Activated naive CD8-positive, alpha-beta T cell treated with anti-CD3 and anti-CD28 coated beads for 36 hours (primary cell): Measurements from ENCODE around the gene OCA2. TPM values are rescaled to one million over a fixed set of nuclear protein-coding genes. Genes with fewer than 3 reads are reported as not detected.

Experiments used
- DNase-seq: peaks from one replicate; pipeline ENCODE4 v3.0.0; 2021
- H3K27ac Mint-ChIP-seq: one replicate; pipeline ENCODE4 v1.8.0; 2022; ENCODE audit warnings: mild to moderate bottlenecking, moderate library complexity, mixed read lengths
- H3K27me3 Mint-ChIP-seq: one replicate; pipeline ENCODE4 v1.8.0; 2022; ENCODE audit warnings: mild to moderate bottlenecking, mixed read lengths
- H3K36me3 Mint-ChIP-seq: one replicate; pipeline ENCODE4 v1.8.0; 2021; ENCODE audit warnings: mild to moderate bottlenecking, mixed read lengths
- H3K4me1 Mint-ChIP-seq: one replicate; pipeline ENCODE4 v1.8.0; 2021; ENCODE audit warnings: mixed read lengths
- H3K4me3 Mint-ChIP-seq: one replicate; pipeline ENCODE4 v1.8.0; 2022; ENCODE audit warnings: mild to moderate bottlenecking, moderate library complexity, mixed read lengths
- H3K9me3 Mint-ChIP-seq: one replicate; pipeline ENCODE4 v1.8.0; 2022; ENCODE audit warnings: mixed read lengths
- total RNA-seq, 2 experiments: library from RNA; stranded (reverse); gene quantifications; one replicate each; pipeline ENCODE4 v1.2.3, GENCODE V29; 2021

Gene OCA2
- total RNA-seq, 2 experiments from 2014 or later = not detected

GRCh38 chr15:27833974-27834373 lies 265.1 kb downstream of the OCA2 start:
- Mint-ChIP-seq H3K27me3 (peaks cover 14% of the 10 kb centered on the region), H3K27ac (no peak overlapping the region), H3K4me3 (no peak overlapping the region)

GRCh38 chr15:27833178-27833577 lies 265.9 kb downstream of the OCA2 start:
- H3K27ac Mint-ChIP-seq = no peak overlapping the region
- H3K9me3 Mint-ChIP-seq = no peaks in the 10 kb centered on the region
- no peak overlapping the region for H3K4me3 Mint-ChIP-seq
- peaks cover 11% of the 10 kb centered on the region for H3K27me3 Mint-ChIP-seq
- H3K36me3 Mint-ChIP-seq = no peaks in the 10 kb centered on the region
- no peaks in the 10 kb centered on the region for H3K4me1 Mint-ChIP-seq
- no peak for DNase-seq

More at GRCh38 chr15:27833974-27834373, 265.1 kb downstream of the OCA2 start:
- no peak for DNase-seq
- Mint-ChIP-seq H3K9me3 (no peaks in the 10 kb centered on the region), H3K36me3 (no peaks in the 10 kb centered on the region), H3K4me1 (no peaks in the 10 kb centered on the region)

GRCh38 chr15:27832237-27832596 lies 266.9 kb downstream of the OCA2 start:
- H3K27me3 Mint-ChIP-seq = peaks cover 4% of the 10 kb centered on the region
- H3K9me3 Mint-ChIP-seq = no peaks in the 10 kb centered on the region
- H3K4me1 Mint-ChIP-seq = no peaks in the 10 kb centered on the region
- no peak overlapping the region for H3K4me3 Mint-ChIP-seq
- no peak overlapping the region for H3K27ac Mint-ChIP-seq
- no peaks in the 10 kb centered on the region for H3K36me3 Mint-ChIP-seq
- no peak for DNase-seq

GRCh38 chr15:27831384-27832236 lies 267.5 kb downstream of the OCA2 start:
- DNase-seq = no peak
- no peaks in the 10 kb centered on the region for H3K4me1 Mint-ChIP-seq
- H3K27me3 Mint-ChIP-seq = no peaks in the 10 kb centered on the region
- no peak overlapping the region for H3K4me3 Mint-ChIP-seq
- H3K36me3 Mint-ChIP-seq = no peaks in the 10 kb centered on the region
- no peak overlapping the region for H3K27ac Mint-ChIP-seq
- H3K9me3 Mint-ChIP-seq = no peaks in the 10 kb centered on the region

GRCh38 chr15:27828746-27829145 lies 270.4 kb downstream of the OCA2 start:
- Mint-ChIP-seq H3K36me3 (no peaks in the 10 kb centered on the region), H3K4me3 (no peak overlapping the region), H3K9me3 (no peaks in the 10 kb centered on the region), H3K27me3 (no peaks in the 10 kb centered on the region), H3K27ac (no peak overlapping the region), H3K4me1 (no peaks in the 10 kb centered on the region)
- DNase-seq = no peak

- Mint-ChIP-seq H3K36me3 (no peaks in the 10 kb centered on the region), H3K4me3 (no peak overlapping the region), H3K9me3 (no peaks in the 10 kb centered on the region), H3K4me1 (no peaks in the 10 kb centered on the region), H3K27ac (no peak overlapping the region), H3K27me3 (no peaks in the 10 kb centered on the region)
- no peak for DNase-seq
These were observed 272.0 kb downstream of the OCA2 start for GRCh38 chr15:27826902-27827714.

GRCh38 chr15:27826411-27826810 lies 272.7 kb downstream of the OCA2 start:
- Mint-ChIP-seq H3K4me1 (no peaks in the 10 kb centered on the region), H3K4me3 (no peak overlapping the region), H3K27me3 (no peaks in the 10 kb centered on the region), H3K9me3 (no peaks in the 10 kb centered on the region), H3K36me3 (no peaks in the 10 kb centered on the region), H3K27ac (no peak overlapping the region)
- DNase-seq = no peak

GRCh38 chr15:27824841-27825422 lies 274.2 kb downstream of the OCA2 start:
- Mint-ChIP-seq H3K27me3 (no peaks in the 10 kb centered on the region), H3K27ac (no peak overlapping the region), H3K4me1 (no peaks in the 10 kb centered on the region), H3K36me3 (no peaks in the 10 kb centered on the region), H3K9me3 (no peaks in the 10 kb centered on the region), H3K4me3 (no peak overlapping the region)
- DNase-seq = no peak

GRCh38 chr15:27821273-27821672 lies 277.8 kb downstream of the OCA2 start:
- Mint-ChIP-seq H3K27ac (no peak overlapping the region), H3K36me3 (no peaks in the 10 kb centered on the region), H3K27me3 (no peaks in the 10 kb centered on the region), H3K9me3 (peaks cover 7% of the 10 kb centered on the region), H3K4me1 (no peaks in the 10 kb centered on the region), H3K4me3 (no peak overlapping the region)
- DNase-seq = no peak

GRCh38 chr15:27820722-27821121 lies 278.4 kb downstream of the OCA2 start:
- DNase-seq = no peak
- Mint-ChIP-seq H3K4me1 (no peaks in the 10 kb centered on the region), H3K27me3 (no peaks in the 10 kb centered on the region), H3K4me3 (no peak overlapping the region), H3K9me3 (peaks cover 7% of the 10 kb centered on the region), H3K36me3 (no peaks in the 10 kb centered on the region), H3K27ac (no peak overlapping the region)

GRCh38 chr15:27820232-27820631 lies 278.9 kb downstream of the OCA2 start:
- Mint-ChIP-seq H3K4me1 (no peaks in the 10 kb centered on the region), H3K9me3 (peaks cover 7% of the 10 kb centered on the region), H3K4me3 (no peak overlapping the region), H3K36me3 (no peaks in the 10 kb centered on the region), H3K27ac (no peak overlapping the region), H3K27me3 (no peaks in the 10 kb centered on the region)
- DNase-seq = no peak

GRCh38 chr15:27817258-27817657 lies 281.9 kb downstream of the OCA2 start:
- Mint-ChIP-seq H3K4me1 (no peaks in the 10 kb centered on the region), H3K27me3 (no peaks in the 10 kb centered on the region), H3K36me3 (no peaks in the 10 kb centered on the region), H3K27ac (no peak overlapping the region), H3K9me3 (peaks cover 7% of the 10 kb centered on the region), H3K4me3 (no peak overlapping the region)
- DNase-seq = no peak

GRCh38 chr15:27816790-27817189 lies 282.3 kb downstream of the OCA2 start:
- Mint-ChIP-seq H3K27me3 (no peaks in the 10 kb centered on the region), H3K4me3 (no peak overlapping the region), H3K36me3 (no peaks in the 10 kb centered on the region), H3K27ac (no peak overlapping the region), H3K4me1 (no peaks in the 10 kb centered on the region), H3K9me3 (peaks cover 7% of the 10 kb centered on the region)
- no peak for DNase-seq

- no peaks in the 10 kb centered on the region for H3K4me1 Mint-ChIP-seq
- DNase-seq = no peak
- H3K4me3 Mint-ChIP-seq = no peak overlapping the region
- no peaks in the 10 kb centered on the region for H3K27me3 Mint-ChIP-seq
- no peak overlapping the region for H3K27ac Mint-ChIP-seq
- no peaks in the 10 kb centered on the region for H3K36me3 Mint-ChIP-seq
- peaks cover 7% of the 10 kb centered on the region for H3K9me3 Mint-ChIP-seq
These were observed 284.1 kb downstream of the OCA2 start for GRCh38 chr15:27815035-27815434.

GRCh38 chr15:27813139-27813538 lies 286.0 kb downstream of the OCA2 start:
- peaks cover 7% of the 10 kb centered on the region for H3K9me3 Mint-ChIP-seq
- no peaks in the 10 kb centered on the region for H3K4me1 Mint-ChIP-seq
- no peaks in the 10 kb centered on the region for H3K27me3 Mint-ChIP-seq
- DNase-seq = no peak
- H3K36me3 Mint-ChIP-seq = no peaks in the 10 kb centered on the region
- H3K4me3 Mint-ChIP-seq = no peak overlapping the region
- H3K27ac Mint-ChIP-seq = no peak overlapping the region
